ENCODE measurements around the gene OCEL1. TPM values are rescaled to one million over a fixed set of nuclear protein-coding genes. Genes with fewer than 3 reads are reported as not detected.

OCEL1 gene
- total and polyA plus RNA-seq, 2 of the 13 experiments (the other 11 are each of a cell fraction or from before 2014, with no cell fraction given) = 10.6 to 17.2 TPM

DNA sequence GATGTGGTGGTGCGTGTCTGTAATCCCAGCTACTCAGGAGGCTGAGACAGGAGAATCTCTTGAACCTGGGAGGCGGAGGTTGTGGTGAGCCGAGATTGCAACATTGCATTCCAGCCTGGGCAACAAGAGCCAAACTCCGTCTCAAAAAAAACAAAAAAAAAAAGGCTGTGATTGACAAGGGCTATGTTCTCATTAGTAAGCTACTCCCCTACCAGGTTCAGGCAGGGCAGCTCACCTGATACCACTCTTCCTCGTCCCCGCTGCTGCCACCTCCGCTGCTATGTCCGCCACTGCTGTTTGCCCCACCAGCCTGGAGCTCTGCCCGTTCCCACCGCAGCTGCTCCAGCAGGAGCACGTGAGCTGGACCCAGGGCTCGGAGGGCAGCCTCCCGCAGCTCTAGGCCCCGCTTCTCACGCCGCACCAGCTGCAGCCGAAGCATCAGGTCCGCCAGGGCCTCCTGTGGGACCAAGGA, 29.2 kb downstream of the OCEL1 start (continued):
- TF ChIP-seq TAF1 (CRISPR knock-in tag; IDR thresholded peaks at IDR 0.05) (peak; percentile 31; the same call in 1 of the 2 replicates), RNF2 (conservative IDR thresholded peaks at IDR 0.05; ENCODE audit: low read depth) (no peak), JUN (CRISPR knock-in tag; IDR thresholded peaks at IDR 0.05) (no peak), NONO (IDR thresholded peaks at IDR 0.05) (no peak), NONO (CRISPR knock-in tag; conservative IDR thresholded peaks at IDR 0.05) (no peak; the same call in 1 of the 2 replicates), HOXA9 (CRISPR knock-in tag; IDR thresholded peaks at IDR 0.05; ENCODE audit: borderline replicate concordance) (no peak), ELF3 (CRISPR knock-in tag; IDR thresholded peaks at IDR 0.05) (no peak), FOSL1 (CRISPR knock-in tag; IDR thresholded peaks at IDR 0.05; ENCODE audit: borderline replicate concordance) (no peak), SMARCE1 (IDR thresholded peaks at IDR 0.05; ENCODE audit: borderline replicate concordance) (no peak), PCBP2 (optimal IDR thresholded peaks at IDR 0.05; ENCODE audit: low read depth, low read length, poor library complexity, severe bottlenecking) (no peak), ZNF660 (CRISPR knock-in tag; IDR thresholded peaks at IDR 0.05; ENCODE audit: borderline replicate concordance, low read depth) (no peak), CAMTA2 (CRISPR knock-in tag; IDR thresholded peaks at IDR 0.05; ENCODE audit: borderline replicate concordance) (no peak), SMAD9 (CRISPR knock-in tag; IDR thresholded peaks at IDR 0.05) (no peak), ZNF382 (CRISPR knock-in tag; IDR thresholded peaks at IDR 0.05; ENCODE audit: borderline replicate concordance) (no peak), ZSCAN31 (CRISPR knock-in tag; IDR thresholded peaks at IDR 0.05; ENCODE audit: low read depth) (peak; percentile 58; the same call in 1 of the 2 replicates), U2AF2 (IDR thresholded peaks at IDR 0.05; ENCODE audit: low read depth, low read length) (no peak), GABPA (IDR thresholded peaks at IDR 0.05; ENCODE audit: low read depth, low read length) (no peak), GABPA (CRISPR knock-in tag; IDR thresholded peaks at IDR 0.05; ENCODE audit: low read depth) (no peak), ZNF33B (CRISPR knock-in tag; IDR thresholded peaks at IDR 0.05) (peak; percentile 59; the same call in 1 of the 2 replicates), IRX3 (CRISPR knock-in tag; IDR thresholded peaks at IDR 0.05; ENCODE audit: borderline replicate concordance, low read depth) (no peak), TOPORS (CRISPR knock-in tag; IDR thresholded peaks at IDR 0.05) (no peak), CBX5 (CRISPR knock-in tag; IDR thresholded peaks at IDR 0.05; ENCODE audit: borderline replicate concordance) (peak; percentile 60; the same call in 1 of the 2 replicates), EED (CRISPR knock-in tag; IDR thresholded peaks at IDR 0.05) (0 out of 2 replicates have a peak, but pooled peaks have one; percentile 23), MIER3 (CRISPR knock-in tag; IDR thresholded peaks at IDR 0.05; ENCODE audit: borderline replicate concordance) (no peak), ZKSCAN1 (IDR thresholded peaks at IDR 0.05; ENCODE audit: low read length) (no peak)
- TF ChIP-seq, protein P1, sequence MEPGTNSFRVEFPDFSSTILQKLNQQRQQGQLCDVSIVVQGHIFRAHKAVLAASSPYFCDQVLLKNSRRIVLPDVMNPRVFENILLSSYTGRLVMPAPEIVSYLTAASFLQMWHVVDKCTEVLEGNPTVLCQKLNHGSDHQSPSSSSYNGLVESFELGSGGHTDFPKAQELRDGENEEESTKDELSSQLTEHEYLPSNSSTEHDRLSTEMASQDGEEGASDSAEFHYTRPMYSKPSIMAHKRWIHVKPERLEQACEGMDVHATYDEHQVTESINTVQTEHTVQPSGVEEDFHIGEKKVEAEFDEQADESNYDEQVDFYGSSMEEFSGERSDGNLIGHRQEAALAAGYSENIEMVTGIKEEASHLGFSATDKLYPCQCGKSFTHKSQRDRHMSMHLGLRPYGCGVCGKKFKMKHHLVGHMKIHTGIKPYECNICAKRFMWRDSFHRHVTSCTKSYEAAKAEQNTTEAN (CRISPR knock-in tag; conservative IDR thresholded peaks at IDR 0.05) = no peak
- TF ChIP-seq, protein P2, sequence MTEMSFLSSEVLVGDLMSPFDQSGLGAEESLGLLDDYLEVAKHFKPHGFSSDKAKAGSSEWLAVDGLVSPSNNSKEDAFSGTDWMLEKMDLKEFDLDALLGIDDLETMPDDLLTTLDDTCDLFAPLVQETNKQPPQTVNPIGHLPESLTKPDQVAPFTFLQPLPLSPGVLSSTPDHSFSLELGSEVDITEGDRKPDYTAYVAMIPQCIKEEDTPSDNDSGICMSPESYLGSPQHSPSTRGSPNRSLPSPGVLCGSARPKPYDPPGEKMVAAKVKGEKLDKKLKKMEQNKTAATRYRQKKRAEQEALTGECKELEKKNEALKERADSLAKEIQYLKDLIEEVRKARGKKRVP (CRISPR knock-in tag; IDR thresholded peaks at IDR 0.05) = no peak
- TF ChIP-seq, protein P3, sequence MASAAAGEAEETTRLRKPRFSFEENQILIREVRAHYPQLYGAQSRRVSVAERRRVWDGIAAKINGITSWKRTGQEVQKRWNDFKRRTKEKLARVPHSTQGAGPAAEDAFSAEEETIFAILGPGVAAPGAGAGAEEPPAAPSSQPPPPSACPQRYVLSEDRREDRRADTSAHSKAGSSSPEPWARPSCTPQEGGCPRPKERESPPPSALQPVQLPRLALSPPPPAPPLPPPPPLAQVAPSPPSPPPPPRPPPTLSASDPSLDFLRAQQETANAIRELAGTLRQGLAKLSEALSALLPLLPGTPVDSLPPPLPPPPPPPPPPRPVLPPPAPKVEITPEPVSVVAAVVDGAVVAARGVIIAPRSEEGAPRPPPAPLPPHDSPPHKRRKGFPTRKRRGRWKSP (CRISPR knock-in tag; IDR thresholded peaks at IDR 0.05) = no peak

Measured in HepG2 (cell line).